Superior temporal gyrus (tissue), 1 donor: Measurements from ENCODE around the gene PAX2.

Experiments
- DNase-seq: peaks from one replicate; pipeline ENCODE4 v3.0.0-alpha.2; 2016; ENCODE audit errors: extremely low spot score

The PAX2 gene

DNA sequence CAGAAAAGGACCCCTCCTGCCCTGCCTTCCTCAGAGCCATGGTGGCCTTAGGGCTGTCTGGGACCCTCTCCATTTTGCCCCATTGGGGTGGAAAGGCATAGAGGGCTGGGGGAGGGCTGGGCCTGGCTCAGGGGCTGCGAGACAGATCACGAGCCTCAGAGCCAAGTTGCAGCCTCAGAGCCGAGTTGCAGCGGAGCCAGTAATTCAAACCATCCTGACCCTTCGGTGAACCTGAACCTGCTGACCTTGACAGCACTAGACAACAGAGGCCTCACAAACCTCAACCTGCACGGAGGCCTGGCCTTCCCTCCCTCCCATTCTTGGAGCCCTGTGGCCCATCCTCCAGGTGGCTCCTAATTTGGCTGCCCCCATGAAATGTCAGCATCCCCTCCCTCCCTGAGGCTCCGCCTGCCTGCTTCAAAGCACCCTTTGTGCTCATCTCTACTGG lies 45.4 kb downstream of the PAX2 start:
- DNase-seq: no peak

DNA sequence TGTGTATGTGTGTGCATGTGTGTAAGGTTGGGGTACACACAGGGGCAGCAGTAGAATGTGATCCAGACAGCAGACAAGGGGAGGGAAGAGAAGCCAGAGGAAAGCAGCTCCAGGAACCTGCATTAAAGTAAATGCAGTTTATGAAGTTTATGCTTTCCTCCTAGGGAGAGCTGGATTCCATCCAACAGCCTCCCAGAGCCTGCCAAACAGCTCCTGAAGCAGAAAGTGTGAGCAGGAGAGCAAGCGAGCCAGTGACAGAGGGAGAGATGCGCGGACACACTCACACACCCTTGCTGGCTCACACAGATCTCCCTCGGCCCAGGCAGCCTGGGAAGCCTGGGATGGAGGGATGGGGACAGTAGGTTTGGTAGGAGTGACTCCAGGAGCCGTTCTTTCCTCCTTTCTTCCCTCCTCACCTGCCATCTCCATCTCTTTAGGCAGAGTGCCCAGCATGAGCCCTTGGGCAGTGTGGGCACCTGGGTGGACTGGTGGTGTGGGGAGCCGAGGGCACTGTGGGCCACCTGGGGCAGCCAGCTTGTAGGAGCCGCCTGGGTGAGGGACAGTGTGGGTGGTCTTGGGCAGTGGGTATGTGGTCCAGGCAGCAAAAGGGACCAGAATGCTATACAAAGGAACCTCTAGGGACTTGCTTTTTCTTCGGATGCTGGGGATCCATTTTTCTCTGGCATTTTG lies 46.1 kb downstream of the PAX2 start:
- DNase-seq: peak; percentile 19

DNA sequence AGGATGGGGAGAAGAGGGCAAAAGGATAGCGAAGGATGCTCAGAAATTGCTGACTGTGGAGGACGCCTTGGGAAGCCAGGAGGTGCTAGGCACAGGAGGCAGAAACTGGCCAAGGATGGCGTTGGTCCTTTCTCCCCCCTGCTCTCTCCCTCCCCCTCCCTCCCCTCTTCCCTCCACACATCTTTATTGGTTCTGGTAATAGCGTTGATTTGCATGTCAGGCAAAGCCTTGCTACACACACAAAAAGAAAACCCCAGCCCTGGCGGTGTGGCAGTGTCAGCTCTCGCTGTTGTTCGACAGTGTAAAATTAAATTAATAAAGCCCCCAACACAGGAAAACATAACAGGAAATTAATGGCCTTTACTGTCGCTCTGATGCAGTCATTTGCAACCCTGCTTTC lies 47.2 kb downstream of the PAX2 start:
- DNase-seq: no peak

GRCh38 chr10:100793055-100793454 lies 47.7 kb downstream of the PAX2 start:
- no peak for DNase-seq

- no peak for DNase-seq
Observed at GRCh38 chr10:100799881-100800280, 54.5 kb downstream of the PAX2 start.

DNA sequence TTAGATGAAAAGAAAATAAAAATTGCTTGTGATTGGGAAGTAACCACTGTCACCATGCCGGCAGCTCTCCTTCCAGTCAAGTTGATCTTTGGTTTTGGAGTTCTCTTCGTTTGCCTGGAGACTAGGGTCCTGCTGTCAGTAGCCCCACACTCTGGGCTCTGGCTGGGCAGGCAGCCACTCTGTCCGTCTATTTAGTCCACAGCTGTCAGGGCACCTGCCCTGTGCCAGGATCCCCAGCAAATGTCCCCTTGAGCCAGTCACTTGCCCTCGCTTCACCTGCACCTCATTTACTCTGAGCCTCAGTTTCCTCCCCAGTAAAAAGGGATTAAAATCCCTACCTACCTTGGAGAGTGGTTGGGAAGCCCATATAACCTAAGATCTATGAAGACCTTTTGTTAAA lies 55.5 kb downstream of the PAX2 start:
- no peak for DNase-seq

- no peak for DNase-seq
Observed at GRCh38 chr10:100802196-100802595, 56.8 kb downstream of the PAX2 start.

- DNase-seq: no peak
Observed at GRCh38 chr10:100802607-100803006, 57.2 kb downstream of the PAX2 start.

DNA sequence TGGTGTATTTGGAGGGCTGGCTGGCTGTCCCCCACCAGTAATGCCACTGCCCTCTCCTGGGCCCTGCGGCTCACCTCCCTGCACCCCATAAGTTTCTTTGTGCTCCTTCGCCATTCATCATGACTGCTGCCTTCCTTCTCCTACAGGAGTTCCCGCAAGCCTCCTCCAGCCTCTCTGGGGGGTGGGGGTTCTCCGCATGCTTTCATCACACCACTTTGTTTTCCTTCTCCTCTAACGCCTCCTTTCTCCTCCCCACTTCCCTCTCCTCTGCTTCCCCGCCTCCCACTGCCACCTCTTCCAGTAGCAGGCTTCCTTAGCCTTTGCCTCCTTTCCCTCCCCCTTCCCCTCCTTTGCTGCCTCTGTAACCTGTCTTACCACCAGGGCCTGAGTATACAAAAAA lies 58.1 kb downstream of the PAX2 start:
- no peak for DNase-seq

- DNase-seq: no peak
Observed at GRCh38 chr10:100803908-100804307, 58.5 kb downstream of the PAX2 start.

DNA sequence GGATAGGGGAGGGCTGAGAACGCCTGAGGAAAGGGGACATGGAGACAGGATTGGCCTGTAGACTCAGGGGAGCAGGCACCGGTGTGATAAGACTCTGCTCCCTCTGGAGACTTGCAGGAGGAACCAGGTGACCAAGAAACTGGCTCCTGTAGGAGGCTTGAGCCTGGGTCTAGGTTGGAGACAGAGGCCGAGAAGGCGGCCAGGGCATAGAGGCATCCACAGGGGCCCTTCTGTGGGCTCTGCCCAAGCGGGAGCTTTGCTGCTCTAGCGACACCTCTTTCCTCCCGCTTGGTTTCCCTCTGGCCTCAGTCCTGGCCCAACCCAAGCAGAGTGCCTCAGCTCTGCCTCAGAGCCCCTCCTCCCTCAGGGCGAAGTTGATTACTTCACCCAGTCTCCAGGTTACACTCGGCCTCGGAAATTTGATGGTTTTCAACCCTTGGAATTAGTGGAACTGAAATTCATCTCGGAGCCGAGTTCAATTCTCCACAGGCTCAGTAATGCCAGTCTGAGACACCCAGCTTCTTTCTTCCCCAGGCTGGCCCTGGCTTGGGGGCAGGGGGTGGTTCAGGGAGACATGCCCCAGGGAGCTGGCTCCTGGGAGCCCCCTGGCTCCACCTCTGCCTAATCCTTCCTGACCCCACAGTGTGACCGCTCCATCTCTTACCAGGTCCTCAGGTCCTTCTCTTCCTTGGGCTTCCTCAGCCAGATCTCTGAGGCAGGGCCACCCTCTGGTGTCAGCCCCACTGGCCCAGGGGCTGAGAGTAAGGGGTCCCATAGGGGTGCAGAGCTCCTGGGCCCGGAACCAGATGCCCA lies 60.4 kb downstream of the PAX2 start:
- DNase-seq: no peak

GRCh38 chr10:100806356-100806645 lies 60.9 kb downstream of the PAX2 start:
- DNase-seq: no peak

- DNase-seq: no peak
Observed at GRCh38 chr10:100807241-100807951, 62.0 kb downstream of the PAX2 start.

DNA sequence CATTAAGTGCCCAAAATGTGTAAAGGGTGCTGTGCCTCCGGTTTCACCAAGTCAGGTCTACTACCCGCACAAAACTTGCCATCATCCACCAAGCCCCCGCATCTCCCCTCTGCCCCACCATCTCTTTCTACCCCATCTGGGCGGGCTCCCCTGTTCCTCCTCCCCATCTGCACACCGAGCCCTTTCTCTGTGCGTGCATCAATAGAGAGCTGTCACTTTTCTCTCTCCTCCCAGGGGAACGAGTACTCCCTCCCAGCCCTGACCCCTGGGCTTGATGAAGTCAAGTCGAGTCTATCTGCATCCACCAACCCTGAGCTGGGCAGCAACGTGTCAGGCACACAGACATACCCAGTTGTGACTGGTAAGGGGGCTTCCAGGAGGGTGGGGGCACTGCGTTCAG lies 63.5 kb downstream of the PAX2 start:
- no peak for DNase-seq

DNA sequence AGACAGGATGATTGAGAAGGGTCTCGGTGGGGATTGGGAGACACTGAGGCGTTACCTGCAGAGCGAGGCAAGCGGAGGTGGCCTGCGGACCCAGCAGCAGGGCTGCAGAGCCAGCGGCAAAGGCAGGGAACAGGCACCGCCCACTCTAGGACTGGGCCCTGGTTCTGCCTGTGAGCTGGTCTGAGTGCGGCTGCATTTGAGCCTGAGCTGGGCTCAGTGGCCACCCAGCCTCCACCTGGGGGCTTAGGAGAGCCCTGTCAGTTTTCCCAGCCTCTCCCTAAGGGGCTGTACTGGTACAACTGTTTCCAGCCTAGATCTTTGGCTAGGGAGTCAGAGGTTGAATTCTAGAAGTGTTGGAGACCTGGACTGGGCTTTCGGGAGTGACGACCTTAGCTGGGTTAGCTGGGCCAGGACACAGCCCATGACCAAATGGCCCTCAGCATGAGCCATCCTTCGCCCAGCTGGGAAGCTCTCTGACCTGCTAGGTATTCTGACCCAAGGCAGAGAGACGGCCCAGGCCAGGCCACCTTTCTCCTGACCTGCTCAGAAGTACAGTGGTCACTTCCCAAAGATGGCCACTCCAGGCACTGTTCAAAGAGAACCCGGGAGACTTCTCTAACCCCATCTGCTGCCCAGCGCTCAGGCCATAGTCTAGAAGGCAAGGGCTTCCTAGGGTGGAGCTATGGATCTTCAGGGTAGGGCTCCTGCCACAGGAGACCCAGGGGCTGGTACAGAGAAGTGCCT lies 64.9 kb downstream of the PAX2 start:
- DNase-seq: no peak

GRCh38 chr10:100810835-100811116 lies 65.4 kb downstream of the PAX2 start:
- DNase-seq: no peak

- no peak for DNase-seq
Observed at GRCh38 chr10:100811261-100811660, 65.9 kb downstream of the PAX2 start.

DNA sequence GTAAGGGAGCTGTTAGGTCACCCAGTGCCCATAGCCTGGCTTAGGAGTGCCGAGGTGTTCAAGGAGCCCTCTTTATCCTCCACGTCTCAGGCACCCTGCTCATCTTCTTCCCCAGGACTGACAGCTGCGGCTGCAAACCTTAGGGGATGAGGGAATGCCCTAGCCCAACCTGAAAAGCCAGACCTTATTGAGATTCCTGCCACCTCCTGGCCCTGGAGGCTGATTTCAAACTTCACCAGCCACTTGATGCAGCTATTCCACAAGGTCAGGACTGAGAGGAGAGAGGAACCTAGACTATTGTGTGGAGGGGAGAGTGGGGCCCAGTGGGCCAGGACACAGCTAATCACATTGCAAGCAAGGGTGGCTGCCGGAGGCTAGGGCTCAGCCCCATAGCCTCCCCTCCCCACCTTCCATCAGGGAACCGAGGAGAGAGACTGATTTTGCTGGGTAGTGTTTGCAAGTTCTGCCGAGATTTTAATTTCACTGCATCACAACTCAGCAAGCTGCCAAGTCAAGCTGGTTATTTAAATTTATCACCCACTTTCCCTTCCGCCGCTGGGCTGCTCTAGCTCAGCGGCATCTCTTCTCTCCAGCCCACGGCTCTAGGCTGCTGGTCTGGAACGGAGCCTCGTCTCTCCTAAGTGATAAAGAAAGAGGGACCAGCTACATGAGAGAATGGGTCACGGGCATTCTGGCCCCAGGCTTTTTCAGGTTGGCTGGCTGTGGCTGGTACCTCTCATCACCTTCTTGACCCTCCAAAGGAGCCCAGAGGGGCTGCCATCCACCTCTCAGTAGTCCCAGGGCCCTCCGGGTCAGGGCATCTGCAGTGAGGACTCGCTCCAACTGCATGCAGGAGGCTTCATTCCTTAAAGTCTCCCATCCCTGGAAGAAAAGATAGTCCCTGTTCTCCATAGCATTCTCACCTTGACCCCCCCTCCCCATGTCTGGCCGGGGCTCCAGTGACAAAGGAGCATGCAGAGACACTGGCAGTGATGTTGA lies 66.7 kb downstream of the PAX2 start:
- peak; percentile 20 for DNase-seq

DNA sequence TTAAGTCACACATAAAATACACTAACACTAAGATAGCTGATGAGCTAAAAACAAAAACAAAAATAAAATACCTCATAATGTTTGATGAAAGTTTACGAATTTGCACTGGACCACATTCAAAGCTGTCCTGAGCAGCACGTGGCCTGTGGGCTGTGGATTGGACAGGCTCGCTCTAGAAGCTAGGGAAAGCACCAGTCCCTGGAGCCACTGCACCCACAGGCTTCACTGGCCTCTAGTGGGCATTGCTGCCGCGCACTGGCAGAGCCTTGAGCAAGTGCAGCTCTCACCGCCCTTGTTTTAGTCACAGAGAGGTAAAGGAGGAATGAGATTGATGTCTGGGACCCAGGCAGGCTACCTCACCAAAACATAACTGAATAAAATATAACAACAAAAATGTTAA lies 67.6 kb downstream of the PAX2 start:
- no peak for DNase-seq

DNA sequence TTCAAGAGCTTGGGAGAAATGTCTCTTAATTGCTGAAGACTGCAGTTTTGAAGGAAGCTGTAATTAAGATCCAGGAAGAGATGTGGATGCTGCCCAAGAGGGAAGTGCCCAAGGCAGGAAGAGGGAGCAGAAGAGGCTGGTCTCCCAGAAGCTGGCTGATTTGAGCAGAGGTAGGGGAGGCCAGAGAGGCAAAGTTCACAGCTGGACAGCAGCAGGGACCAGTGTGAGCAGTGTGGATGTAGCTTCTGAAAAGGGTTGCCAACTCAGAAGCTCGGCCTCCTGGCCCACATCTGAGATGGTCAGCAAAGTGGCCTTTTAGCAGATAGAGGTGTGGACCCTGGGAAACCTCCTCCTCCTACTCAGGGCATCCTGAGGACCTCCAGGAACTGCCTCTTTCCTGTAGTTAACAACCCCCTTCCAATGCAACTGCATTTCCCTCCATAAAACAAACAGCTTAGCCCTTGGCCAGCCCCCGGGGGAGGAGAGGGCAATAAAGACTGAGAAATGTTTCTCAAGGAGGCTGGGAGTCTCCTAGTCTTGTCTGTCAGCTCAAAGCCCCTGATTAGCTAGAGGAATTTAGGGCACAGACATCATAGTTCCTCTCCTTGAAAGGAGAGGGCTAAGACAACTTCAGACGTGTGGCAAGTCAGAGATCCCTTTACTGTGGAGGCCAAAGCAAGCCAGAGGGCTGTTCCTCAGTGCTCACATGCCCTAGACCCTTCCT lies 69.5 kb downstream of the PAX2 start:
- DNase-seq: no peak

DNA sequence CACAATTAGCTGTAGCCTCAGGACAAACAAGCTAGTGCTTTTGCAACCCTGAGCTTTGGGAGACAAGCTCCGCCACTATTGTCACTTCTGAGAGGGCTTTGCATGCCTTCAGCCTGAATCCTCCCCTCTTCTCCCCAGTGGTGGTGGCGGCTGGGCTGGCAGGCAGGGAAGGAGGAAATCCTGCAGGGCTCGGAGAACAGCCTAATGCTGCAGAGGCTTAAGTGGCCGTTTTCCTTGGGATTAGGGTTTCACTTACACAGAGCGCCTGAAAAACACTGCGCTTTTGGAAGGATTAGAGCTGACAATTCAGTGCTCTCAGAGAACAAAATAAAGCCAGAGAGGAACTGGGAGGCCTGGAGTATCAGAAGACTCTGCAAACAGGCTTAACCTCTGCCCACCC lies 71.3 kb downstream of the PAX2 start:
- no peak for DNase-seq
